Gastroesophageal sphincter (tissue), 4 donors: ENCODE results near the gene VSTM5. TPM values are rescaled to one million over a fixed set of nuclear protein-coding genes. Genes with fewer than 3 reads are reported as not detected.

Experiments used
- ATAC-seq: fragments of 150-250 bp; one replicate; pipeline ENCODE4 v1.9.1; 2016; ENCODE audit warnings: mild to moderate bottlenecking, moderate library complexity
- H3K27ac ChIP-seq, 4 donors: fragments of 200-600 bp; sonication (generic) in 3 of 4; 1 replicate in 3 of 4; 2 replicates in 1 of 4; pipeline ENCODE4 v1.5.1; 2016 to 2019
- H3K27me3 ChIP-seq: fragments of 200-600 bp; sonication (generic); one replicate; pipeline ENCODE4 v1.5.1; 2019
- H3K36me3 ChIP-seq, 2 donors: fragments of 200-600 bp; sonication (generic); one replicate each; pipeline ENCODE4 v1.5.1; 2019; ENCODE audit warnings: control low read depth in 1 of 2
- H3K4me1 ChIP-seq, 3 donors: fragments of 200-600 bp; sonication (generic); 1 replicate in 2 of 3; 2 replicates in 1 of 3; pipeline ENCODE4 v1.5.1; 2016 to 2019; ENCODE audit warnings: control low read depth in 2 of 3
- H3K4me3 ChIP-seq, 2 donors: fragments of 200-600 bp; sonication (generic); one replicate each; pipeline ENCODE4 v1.5.1; 2019; ENCODE audit warnings: mild to moderate bottlenecking in 1 of 2, moderate library complexity in 1 of 2
- H3K9me3 ChIP-seq, 3 donors: fragments of 200-600 bp; sonication (generic); one replicate each; pipeline ENCODE4 v1.5.1; 2017 to 2019; ENCODE audit warnings: control low read depth in 2 of 3
- CTCF ChIP-seq, 4 experiments: fragments of 200-600 bp in 2 of 4; fragments of 450-650 bp in 2 of 4; sonication (generic) in 1 of 4; IDR thresholded peaks; one replicate each; pipeline ENCODE4 v1.5.1; 2017 to 2019; ENCODE audit warnings: antibody characterized with exemption in 4 of 4, mild to moderate bottlenecking in 2 of 4, moderate library complexity in 2 of 4
- EP300 ChIP-seq: sonication (generic); formaldehyde crosslinking; IDR thresholded peaks from one replicate; pipeline ENCODE4 v1.6.1; 2017; ENCODE audit warnings: antibody characterized with exemption, mild to moderate bottlenecking
- POLR2A ChIP-seq, 2 donors: fragments of 450-650 bp; IDR thresholded peaks; one replicate each; pipeline ENCODE4 v1.6.1; 2017; ENCODE audit warnings: antibody characterized with exemption in 2 of 2, mild to moderate bottlenecking in 2 of 2, moderate library complexity in 1 of 2
- POLR2AphosphoS5 ChIP-seq: sonication (generic); formaldehyde crosslinking; IDR thresholded peaks from one replicate; pipeline ENCODE4 v1.6.1; 2017; ENCODE audit warnings: antibody characterized with exemption
- WGBS, 2 donors: methylation state at CpG; one replicate each; pipeline ENCODE4 v1.1.5; 2018; ENCODE audit warnings: low coverage in 1 of 2; 5-methylcytosine and 5-hydroxymethylcytosine counted together
- total RNA-seq, 4 donors: library from RNA; depleted of rRNA; stranded (reverse); fragments of >200 nt; gene quantifications; one replicate each; pipeline ENCODE4 v1.1.0, GENCODE V29; 2016

The VSTM5 gene
- total RNA-seq, 4 donors from 2014 or later, result 0.13 TPM; not detected in 3

- H3K9me3 ChIP-seq, result no peaks in the 10 kb centered on the region
- 75 to 95% methylated on average over 5 to 6 of the region's 6 CpGs for WGBS, 2 donors
- H3K27me3 ChIP-seq, result no peaks in the 10 kb centered on the region
- TF ChIP-seq CTCF (IDR thresholded peaks at IDR 0.05), result no peak
- no peak for TF ChIP-seq POLR2AphosphoS5
- no peak for TF ChIP-seq POLR2A (IDR thresholded peaks at IDR 0.05)
- TF ChIP-seq EP300, result no peak
- H3K36me3 ChIP-seq, result peaks cover 19 to 98% of the 10 kb centered on the region in 2 donors
- no peak for ATAC-seq
- no peak overlapping the region for H3K27ac ChIP-seq
- no peak overlapping the region for H3K4me3 ChIP-seq
- no peaks in the 10 kb centered on the region for H3K4me1 ChIP-seq
Measured at GRCh38 chr11:93796441-93797231, 53.8 kb downstream of the VSTM5 start.

GRCh38 chr11:93791493-93791892 lies 58.9 kb downstream of the VSTM5 start:
- Histone ChIP-seq H3K4me3 (no peak overlapping the region), H3K27ac (no peak overlapping the region), H3K4me1 (peaks cover 4 to 29% (median 7%) of the 10 kb centered on the region in 3 donors), H3K27me3 (no peaks in the 10 kb centered on the region), H3K9me3 (no peaks in the 10 kb centered on the region), H3K36me3 (peaks cover 8 to 86% of the 10 kb centered on the region in 2 donors)
- 71 to 84% methylated on average over 2 to 4 of the region's 5 CpGs for WGBS, 2 donors
- no peak for TF ChIP-seq EP300
- TF ChIP-seq POLR2A (IDR thresholded peaks at IDR 0.05), result no peak
- TF ChIP-seq POLR2AphosphoS5, result no peak
- no peak for TF ChIP-seq CTCF (IDR thresholded peaks at IDR 0.05)
- ATAC-seq, result no peak

- TF ChIP-seq CTCF (IDR thresholded peaks at IDR 0.05) (peak in 1 of 4 experiments; percentile 2), POLR2AphosphoS5 (no peak)
- Histone ChIP-seq H3K36me3 (peaks cover 0 to 21% of the 10 kb centered on the region in 2 donors), H3K27ac (peak overlapping the region; percentile 93 to 97 (median 95)), H3K27me3 (no peaks in the 10 kb centered on the region), H3K4me1 (peaks cover 9 to 51% (median 13%) of the 10 kb centered on the region in 3 donors), H3K4me3 (peak overlapping the region; percentile 62 to 93), H3K9me3 (no peaks in the 10 kb centered on the region)
- WGBS, 2 donors, result 0% methylated on average over 6 to 9 of the region's 13 CpGs
- no peak for ATAC-seq
Measured at GRCh38 chr11:93784935-93785360, 65.5 kb downstream of the VSTM5 start.

GRCh38 chr11:93784145-93784934 lies 66.1 kb downstream of the VSTM5 start, which contains the start of gene MED17:
Gene MED17, plus strand, starts transcription at chr11:93784282. Its CDS starts 232 bp downstream, at chr11:93784514.
- peaks cover 0 to 16% of the 10 kb centered on the region in 2 donors for H3K36me3 ChIP-seq
- H3K27ac ChIP-seq, result peak within 1 kb of the TSS; percentile 93 to 97 (median 95)
- H3K9me3 ChIP-seq, result no peaks in the 10 kb centered on the region
- peak; percentile 99 for ATAC-seq
- peaks cover 9 to 50% (median 13%) of the 10 kb centered on the region in 3 donors for H3K4me1 ChIP-seq
- WGBS, 2 donors, result 0% methylated on average over 19 to 31 of the region's 72 CpGs
- H3K27me3 ChIP-seq, result no peaks in the 10 kb centered on the region
- peak within 1 kb of the TSS; percentile 62 to 93 for H3K4me3 ChIP-seq
- peak; percentile 93 for TF ChIP-seq POLR2AphosphoS5
- peak; percentile 66 to 70 for TF ChIP-seq POLR2A (IDR thresholded peaks at IDR 0.05)
- peak; percentile 33 to 61 (median 50) for TF ChIP-seq CTCF (IDR thresholded peaks at IDR 0.05)
- no peak for TF ChIP-seq EP300
